Measurements from ENCODE around the gene KIAA0040.

KIAA0040 gene

DNA sequence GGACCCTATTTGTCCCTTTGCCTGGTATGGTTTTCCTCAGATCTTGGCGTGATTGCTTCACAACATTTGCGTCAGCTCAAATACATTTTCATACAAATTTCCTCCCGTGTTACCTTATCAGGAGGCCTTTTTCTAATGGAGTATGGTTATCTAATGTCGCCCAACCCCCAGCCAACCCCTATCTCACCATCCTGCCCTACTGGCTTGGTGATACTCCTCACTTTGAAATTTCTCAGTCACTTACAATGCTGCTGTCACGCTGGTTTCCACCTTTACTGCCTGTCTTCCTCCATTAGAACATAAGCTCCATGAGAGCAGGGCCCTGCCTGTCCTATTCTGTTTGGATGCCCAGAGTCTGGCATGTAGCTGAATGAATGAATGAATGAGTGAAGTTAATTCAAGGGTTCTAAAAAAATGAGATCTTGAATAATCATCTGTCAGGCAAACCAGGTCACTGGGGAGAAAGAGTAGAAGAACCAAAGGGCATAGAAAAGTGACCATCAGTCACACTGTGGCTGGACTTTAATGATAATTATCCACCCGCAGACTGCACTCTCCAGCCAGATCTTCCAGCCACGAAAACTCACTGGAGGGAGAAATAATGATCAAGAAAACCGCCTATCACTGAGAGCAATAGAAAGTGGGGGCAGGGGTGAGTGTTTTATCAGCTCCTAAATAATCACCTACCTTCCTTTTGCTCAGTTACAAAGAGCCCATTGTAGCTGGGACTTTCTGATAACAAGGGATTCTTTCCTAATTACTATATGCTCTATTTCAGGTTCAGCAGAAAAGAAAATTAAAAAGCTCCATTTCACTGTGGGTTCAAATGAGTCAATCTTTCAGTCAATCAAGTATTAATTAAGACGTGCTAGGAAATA, 21.3 kb downstream of the KIAA0040 start:
- no peak for DNase-seq (ENCODE audit: low read depth)

DNA sequence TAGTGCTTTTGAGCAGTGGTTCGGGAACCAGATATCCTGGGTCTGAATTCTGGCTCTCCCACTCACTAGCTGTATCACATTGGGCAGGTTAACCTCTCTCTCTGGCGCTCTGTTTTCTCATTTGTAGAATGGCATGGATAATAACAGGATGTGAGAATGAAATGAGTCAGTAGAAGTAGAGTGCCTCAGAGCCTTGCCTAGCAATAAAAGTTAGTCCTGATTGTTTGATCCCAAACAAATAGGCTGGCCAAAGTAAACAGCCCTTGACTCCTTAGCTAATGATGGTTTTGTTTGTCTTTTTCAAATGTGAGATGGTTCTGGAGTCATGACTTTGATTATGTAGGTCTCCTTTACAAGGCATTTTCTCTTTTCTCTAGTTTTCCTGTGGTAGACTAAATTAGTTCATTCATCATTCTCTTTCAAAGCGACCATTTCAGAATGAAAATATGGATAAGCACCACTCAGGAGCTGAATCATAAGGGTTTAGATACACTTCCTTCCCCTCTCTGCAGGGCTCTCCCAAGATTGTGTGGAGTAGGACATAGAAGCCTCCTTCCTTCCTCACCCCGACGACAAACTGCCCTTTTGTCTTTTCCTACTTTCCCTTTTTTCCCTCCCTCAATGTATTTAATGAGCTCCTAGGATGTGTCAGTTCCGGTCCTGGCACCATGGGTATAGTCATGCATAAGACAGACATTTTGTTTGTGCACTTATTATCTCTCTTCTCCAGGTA, 23.1 kb downstream of the KIAA0040 start:
- no peak for DNase-seq (ENCODE audit: low read depth)

DNA sequence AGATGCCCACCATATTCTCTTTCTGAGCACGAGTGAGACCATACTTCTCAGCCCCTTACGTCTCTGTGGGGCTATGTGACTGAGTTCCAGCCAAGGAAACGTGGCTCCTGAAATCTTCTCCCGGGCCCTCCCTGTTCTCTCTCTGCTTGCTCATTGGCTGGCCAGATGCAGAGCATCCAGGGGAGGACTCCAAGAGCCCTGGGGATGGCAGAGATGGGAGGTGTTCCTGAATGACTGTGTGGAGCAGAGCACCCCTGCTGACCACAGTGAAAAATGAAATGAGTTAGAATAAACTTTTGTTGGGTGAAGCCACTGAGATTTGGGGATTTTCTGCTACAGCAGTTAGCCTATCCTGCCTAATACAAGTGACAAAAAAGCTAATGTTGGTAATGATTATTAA, 23.8 kb downstream of the KIAA0040 start:
- DNase-seq (ENCODE audit: low read depth) = no peak

- DNase-seq (ENCODE audit: low read depth) = no peak
Observed at GRCh38 chr1:175167861-175168260, 24.7 kb downstream of the KIAA0040 start.

- no peak for DNase-seq (ENCODE audit: low read depth)
Observed at GRCh38 chr1:175166746-175167145, 25.8 kb downstream of the KIAA0040 start.

GRCh38 chr1:175164751-175165150, 27.8 kb downstream of the KIAA0040 start:
- DNase-seq (ENCODE audit: low read depth) = no peak

- no peak for DNase-seq (ENCODE audit: low read depth)
Observed at GRCh38 chr1:175163702-175164101, 28.9 kb downstream of the KIAA0040 start.

DNA sequence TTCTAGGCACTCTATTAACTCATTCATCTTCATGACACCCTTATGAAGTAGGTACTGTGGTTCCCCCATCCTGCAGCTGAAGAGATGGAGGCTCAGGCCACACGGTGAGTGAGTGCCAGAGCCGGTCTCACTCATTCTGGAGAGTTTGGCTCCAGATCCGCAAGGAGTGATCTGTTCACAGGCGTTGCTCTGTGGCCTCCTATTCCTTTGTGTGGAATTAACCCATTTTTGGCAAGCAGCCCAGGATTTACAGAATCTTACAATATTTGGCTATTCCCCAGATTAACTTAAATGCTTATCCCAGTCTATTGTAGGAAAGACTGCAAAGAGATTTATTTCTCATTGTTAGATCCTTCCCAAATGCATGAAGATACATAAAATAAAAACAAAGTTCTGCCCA, 29.6 kb downstream of the KIAA0040 start:
- no peak for DNase-seq (ENCODE audit: low read depth)

DNA sequence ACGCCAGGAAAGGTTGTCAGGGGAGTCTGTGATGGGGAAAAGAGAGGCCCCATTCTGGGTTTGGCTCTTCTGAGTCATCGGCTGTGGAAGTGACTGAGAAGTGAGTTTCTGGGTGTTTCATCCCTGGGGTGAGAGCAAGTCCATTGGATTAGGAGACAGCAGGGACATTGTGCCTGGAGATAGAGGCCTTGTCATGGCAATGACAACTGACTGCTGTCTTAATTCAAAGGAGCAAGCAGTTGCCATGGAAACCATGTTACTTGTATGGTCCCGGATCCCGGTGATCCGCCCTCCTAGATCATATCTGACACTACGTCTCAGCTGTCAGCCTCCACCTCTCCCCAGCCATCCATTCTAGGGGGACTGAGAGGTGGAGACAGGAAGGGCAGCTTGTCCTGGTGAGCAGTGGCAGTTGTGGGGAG, 34.4 kb downstream of the KIAA0040 start:
- no peak for DNase-seq (ENCODE audit: low read depth)

DNA sequence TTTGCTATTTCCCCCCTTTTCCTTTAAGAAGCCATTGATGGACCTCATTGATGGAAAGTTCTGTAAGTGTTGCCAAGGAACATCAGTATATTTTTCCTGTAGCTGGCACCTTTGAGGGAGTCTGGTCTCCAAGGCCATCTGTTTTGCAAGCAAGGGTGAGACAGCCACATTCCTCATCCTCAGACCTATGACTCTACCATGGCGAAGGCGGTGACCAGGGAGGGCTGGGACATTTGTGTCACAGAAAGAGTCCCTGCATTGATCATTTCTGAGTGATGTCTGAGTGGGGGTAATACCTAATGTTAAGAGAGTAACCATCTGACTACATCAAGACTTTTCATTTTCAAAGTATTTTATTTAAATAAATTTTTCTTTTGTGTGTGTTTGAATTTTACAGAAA, 35.4 kb downstream of the KIAA0040 start:
- no peak for DNase-seq (ENCODE audit: low read depth)

- DNase-seq (ENCODE audit: low read depth) = no peak
Observed at GRCh38 chr1:175155936-175156335, 36.6 kb downstream of the KIAA0040 start.

- DNase-seq (ENCODE audit: low read depth) = no peak
Observed at GRCh38 chr1:175155473-175155856, 37.1 kb downstream of the KIAA0040 start.

GRCh38 chr1:175154629-175155472, 37.7 kb downstream of the KIAA0040 start:
- DNase-seq (ENCODE audit: low read depth) = peak; percentile 60

DNA sequence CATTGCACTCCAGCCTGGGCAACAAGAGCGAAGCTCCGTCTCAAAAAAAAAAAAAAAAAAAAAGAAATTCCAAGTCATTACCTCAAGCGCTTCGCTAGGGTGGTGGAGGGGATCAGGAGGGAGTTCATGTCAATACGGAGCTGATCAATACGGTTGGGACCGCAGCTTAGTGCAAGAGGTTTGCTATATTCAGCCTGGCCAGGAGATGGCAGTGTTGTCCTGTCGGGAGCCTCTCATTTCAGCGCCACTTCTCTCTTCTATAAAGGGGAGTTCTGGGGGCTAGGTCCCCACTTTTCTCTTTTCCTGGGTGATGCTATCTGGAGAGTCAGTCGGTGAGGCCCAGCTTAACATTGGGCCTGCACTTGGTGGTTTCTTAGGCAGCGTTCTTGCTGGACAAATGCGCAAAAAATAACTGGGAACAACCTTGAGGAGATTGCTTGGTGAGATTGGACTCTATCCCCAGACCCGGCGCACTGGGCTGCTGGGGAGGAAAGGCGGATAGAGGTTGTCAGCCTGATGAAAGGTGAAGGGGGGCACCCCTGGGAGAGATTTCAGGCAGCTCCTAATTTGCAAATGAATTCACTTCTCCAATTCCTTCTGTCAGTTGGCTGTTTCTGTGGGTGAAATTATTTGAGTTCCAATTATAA, 40.4 kb downstream of the KIAA0040 start:
- peak; percentile 50 for DNase-seq (ENCODE audit: low read depth)

GRCh38 chr1:175150596-175151319, 41.8 kb downstream of the KIAA0040 start:
- DNase-seq (ENCODE audit: low read depth) = no peak

DNA sequence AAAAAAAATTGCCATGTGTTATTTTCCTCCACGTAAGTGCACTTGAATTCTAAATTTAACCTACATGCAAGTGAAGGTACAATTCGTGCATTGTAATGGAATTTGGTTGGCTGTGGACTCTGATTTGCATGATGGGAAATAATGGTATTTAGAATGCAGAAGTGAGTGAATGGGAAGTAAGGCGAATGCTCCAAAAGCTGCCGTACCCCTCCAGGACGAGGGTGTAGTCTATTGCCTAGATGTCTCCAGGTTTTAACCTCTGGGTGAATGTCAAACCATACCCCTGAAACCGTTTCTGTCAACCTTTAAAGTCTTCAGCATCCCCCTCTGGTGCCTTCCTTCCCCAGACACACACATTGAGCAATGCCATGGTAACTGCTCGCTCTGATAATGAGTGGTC, 44.5 kb downstream of the KIAA0040 start:
- no peak for DNase-seq (ENCODE audit: low read depth)

DNA sequence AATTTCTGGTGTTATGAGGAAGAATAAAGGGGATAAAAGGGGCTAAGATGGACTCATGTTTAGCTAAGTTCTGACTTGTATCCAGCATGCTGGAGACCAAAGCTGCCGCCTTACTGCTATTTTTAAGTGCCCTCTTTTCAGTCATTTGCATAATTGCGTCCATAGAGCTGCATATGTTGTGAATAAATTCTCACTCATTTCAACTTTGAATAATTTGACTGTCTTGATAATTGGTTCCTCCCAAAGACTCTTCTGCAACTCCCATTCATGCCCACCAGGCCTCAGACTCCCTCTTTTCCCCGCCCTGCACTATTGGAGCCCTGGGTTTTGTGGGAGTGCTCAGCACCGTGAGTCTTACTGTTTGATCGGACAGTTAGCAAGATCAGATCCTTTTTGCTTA, 45.0 kb downstream of the KIAA0040 start:
- no peak for DNase-seq (ENCODE audit: low read depth)

DNA sequence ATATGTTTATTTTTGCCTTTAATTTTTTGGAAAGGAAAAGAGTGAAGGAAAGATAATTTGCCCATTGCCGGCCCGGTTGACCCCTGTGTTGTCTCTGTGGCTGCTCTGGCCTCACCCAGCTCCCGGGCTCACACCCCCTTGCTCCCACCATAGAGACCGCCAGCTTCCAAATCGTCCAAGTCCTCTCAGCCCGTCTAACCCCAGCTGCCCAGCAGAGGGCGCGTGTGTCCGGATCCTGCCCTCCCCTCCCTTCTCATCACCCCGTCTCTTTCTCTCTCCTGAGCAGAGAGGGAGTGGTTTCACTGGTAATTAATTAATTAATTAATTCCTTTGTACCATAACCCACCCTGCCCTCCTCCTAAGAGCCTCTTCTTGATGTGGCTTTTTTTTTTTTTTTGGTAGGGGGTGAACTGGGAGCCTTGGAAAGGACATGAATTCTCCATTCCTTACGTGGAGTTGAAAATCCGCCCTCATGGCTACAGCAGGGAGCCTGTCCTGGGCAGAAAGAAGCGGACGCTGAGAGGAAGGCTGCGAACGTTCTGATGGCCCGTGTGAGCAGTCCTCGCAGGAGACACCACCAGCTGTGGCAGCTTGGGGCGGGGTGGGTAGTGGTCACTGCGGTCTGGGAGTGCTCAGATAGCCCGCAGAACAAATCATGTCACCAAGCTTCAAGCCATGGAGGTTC, 45.9 kb downstream of the KIAA0040 start:
- peak; percentile 39 for DNase-seq (ENCODE audit: low read depth)

DNA sequence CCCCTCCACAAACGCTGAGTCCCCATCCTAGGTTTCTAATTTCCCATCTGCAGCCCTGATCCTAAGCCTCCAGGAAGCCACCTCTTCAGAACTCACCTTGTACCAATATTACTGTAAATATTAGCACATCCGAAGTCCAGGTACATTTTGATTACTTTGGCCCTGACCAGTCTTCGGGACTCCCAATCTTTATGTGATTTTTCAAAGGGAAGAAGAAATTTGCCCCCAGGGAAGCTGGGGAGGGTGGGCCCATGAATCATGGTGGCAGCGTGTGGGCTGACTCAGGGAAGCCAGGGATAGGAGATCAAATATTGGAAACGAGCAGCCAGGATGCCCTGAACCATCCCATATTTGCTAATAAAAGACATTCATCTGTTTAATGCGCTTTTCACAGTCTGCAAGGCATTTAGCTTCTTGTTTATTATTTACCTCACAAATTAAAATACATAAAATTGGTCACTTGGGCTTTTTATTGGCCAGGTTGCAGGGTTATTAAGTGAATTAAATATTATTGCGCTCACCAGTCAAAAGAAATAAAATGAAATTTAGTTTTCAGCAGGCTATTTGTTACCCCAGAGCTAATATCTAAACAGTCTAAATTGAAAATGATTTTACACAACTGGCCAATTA, 46.6 kb downstream of the KIAA0040 start:
- no peak for DNase-seq (ENCODE audit: low read depth)

DNA sequence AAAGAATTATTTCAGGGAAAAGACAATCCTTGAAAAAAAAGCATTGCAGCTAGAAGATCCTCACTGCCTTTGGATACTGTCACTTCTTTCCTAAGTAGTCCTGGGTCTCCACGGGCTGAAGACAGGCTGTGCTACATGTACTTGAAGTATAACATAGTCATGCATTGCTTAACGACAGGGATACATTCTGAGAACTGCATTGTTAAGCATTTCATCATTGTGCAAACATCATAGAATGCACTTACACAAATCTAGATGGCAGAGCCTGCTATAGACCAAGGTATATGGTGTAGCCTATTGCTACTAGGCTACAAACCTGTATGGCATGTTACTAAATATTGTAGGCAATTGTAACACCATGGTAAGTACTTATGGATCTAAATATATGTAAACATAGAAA, 54.0 kb downstream of the KIAA0040 start:
- DNase-seq (ENCODE audit: low read depth) = no peak

All from activated T-helper 1 cell treated with Interleukin-2 at 50 U/mL for 16 hours (primary cell).